ENCODE results near the gene DUS4L. TPM values are rescaled to one million over a fixed set of nuclear protein-coding genes. Genes with fewer than 3 reads are reported as not detected.

The DUS4L gene
- total RNA-seq, 1 experiment from 2014 or later, result 20.9 TPM

DNA sequence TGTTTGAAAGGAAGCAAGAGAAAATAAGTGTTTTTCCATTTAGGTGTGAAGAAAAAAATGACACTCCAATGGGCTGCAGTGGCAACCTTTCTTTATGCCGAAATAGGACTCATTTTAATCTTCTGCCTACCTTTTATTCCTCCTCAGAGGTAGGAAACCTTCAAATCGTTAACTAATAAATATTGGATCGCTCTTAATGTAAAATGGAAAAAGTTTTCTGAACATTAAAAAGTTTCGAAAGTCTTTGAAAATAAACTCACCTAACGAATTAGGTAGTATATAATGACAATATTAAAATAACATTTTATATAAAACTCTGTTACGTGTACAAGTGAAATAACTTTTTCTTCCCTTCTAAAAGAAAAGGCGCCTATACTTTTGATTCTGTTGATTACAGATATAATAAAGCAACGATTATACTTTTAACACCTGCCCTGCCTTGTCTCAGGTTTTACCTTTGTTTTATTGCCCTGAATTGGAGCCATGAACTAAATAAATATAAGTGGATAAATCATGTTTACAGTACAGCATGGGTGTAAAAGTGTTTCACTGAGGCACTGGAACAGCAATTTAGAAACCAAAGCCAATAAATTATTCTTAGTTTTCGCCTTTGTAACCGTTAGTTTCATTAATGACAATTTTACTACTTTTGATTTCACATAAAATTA, 17.1 kb downstream of the DUS4L start:
- no peak for DNase-seq (ENCODE audit: low read depth)

DNA sequence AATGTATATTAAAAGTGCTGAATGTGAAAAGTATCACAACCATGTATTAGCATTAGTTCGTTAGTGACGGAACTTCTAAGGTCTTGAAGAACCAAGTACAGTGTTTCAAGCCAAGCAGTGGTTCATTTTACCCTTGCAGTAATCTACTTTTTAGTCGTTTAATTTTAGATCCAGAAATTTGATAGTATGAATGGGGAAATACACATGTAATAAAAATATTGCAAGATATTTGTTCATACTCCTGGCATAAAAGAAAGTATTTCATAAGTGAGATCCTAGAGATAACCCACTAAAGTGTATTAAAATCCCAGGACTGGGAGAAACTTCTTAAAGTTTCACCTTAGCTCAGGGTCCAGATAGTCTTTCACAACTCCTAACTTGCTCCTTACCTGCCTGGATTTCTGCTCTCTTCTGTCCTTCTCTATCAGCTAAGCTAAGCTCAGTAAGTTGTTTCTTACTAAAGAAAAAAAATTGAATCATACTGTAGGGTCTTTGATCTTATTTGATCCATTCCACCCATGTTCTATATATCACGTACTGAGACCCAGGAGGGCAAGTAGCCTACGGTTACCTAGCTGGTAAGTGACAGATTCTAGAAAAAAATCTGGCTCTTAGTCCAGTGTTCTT, 17.7 kb downstream of the DUS4L start:
- no peak for DNase-seq (ENCODE audit: low read depth)

DNA sequence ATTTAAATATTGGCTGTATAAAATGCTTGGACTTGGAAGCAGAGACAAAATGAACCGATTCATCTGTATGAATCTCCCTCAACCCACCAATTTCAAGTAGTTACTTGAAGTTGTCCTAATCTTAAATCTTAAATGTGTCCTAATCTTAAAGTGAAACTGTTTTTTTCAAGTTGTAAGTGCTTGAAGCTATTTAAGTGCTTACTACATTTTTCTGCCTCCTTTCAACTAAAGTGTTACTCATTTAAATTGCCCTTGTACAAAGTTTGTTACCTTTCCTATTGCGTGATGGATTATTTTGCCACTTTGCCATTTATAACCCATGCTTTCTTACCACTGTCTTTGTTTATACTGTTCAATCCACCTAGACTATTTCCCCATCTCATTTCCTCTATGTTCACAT, 19.1 kb downstream of the DUS4L start:
- no peak for DNase-seq (ENCODE audit: low read depth)

DNA sequence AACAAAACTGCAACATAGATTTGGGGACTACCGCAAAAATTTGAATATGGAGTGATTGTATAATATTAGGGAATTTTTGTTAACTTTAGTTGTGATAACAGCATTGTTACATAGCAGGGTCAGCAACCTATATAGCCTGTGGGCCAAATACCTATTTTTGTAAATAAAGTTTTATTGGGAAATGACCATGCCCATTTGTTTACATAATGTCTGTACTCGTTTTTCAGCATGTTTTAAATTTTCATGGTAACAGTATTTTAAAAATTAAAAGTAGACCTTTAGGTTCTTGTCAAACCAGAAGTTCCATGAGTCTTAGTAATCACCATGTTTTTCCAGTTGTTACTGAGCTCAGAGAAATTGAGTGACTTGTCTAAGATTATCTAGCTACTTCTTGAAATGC, 20.9 kb downstream of the DUS4L start:
- DNase-seq (ENCODE audit: low read depth), result no peak

DNA sequence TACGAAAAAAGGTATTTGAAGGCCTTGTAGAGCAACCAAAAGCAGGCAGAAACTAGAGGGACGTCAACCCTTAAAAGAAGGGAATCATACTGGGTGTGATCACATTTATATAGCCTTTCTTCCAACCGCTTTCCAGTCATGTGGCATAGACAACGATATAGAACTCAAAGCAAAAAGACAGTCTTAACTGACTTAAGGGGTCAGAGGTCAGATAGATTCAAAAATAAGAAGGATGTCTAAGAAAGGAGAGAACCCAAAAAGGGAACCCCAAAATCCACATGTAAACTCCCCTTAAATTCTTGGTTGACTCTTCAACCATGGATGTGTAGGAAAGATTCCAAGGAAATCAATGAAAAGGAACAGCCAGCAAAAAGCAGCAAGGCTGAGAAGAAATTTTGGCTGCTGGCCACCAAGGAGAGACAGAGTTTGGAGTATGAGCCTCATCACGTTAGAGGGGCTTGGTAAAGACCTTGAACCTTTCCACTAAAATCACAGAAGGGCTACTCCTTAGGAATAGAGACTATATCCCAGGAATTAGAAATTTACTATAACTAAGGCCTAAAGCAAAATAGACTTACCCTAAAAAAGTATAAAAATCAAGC, 24.9 kb downstream of the DUS4L start:
- no peak for DNase-seq (ENCODE audit: low read depth)

DNA sequence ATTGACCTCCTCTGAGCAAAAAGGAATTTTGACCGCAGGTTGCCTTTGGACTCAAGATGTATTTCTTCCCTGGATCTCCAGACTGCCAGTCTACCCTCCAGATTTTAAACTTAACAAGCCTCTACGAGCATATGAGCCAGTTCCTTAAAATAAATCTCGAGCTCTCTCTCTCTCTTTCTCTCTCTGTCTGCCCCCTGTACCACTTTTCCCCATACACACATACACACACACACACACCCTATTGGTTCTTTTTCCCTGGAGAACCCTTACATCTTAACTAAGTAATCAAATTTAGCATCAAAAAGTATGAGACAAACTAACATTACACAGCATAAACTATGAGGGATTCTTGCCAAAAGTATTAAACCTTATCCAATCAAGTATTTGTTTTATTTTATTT, 27.6 kb downstream of the DUS4L start:
- no peak for DNase-seq (ENCODE audit: low read depth)

DNA sequence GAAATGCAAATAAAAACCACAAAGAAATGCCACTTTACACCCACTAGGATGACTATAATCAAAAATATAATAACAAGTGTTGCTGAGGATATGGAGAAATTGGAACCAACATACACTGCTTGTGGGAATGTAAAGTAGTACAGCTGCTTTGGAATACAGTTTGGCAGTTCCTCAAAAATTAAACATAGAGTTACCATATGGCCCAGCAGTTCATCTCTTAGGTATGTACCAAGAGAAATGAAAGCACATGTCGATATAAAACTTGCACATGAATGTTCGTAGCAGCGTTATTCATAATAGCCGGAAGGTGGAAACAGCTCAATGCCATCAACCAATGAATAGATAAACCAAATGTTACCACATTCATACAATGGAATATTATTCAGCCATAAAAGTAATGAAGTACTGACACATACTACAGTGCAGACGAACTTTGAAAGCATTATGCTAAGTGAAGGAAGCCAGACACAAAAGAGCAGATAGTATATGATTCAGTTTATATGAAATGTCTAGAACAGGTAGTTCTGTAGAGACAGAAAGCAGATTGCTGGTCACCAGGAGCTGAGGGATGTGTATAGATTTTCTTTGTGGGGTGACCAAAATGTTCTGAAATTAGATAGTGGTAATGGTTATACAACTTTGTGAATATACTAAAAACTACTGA, 28.7 kb downstream of the DUS4L start:
- DNase-seq (ENCODE audit: low read depth), result no peak

DNA sequence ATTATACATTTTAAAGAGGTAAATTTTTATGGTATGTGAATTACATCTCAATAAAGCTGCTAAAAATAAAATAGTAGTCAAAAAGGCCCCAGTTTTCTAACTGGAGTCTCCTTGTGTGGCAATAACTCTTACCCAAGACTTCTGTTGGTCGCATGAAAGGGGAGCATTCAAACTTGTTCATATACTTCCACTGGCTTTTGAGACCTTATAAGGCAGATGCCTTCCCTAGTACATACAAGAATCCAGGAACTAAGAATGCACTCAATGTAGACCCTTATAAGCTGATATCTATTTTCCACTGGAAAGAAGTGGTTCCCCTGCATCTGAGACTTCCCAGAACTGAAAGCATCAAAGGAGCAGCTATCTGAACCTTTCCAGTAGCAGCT, 29.2 kb downstream of the DUS4L start:
- DNase-seq (ENCODE audit: low read depth), result no peak

DNA sequence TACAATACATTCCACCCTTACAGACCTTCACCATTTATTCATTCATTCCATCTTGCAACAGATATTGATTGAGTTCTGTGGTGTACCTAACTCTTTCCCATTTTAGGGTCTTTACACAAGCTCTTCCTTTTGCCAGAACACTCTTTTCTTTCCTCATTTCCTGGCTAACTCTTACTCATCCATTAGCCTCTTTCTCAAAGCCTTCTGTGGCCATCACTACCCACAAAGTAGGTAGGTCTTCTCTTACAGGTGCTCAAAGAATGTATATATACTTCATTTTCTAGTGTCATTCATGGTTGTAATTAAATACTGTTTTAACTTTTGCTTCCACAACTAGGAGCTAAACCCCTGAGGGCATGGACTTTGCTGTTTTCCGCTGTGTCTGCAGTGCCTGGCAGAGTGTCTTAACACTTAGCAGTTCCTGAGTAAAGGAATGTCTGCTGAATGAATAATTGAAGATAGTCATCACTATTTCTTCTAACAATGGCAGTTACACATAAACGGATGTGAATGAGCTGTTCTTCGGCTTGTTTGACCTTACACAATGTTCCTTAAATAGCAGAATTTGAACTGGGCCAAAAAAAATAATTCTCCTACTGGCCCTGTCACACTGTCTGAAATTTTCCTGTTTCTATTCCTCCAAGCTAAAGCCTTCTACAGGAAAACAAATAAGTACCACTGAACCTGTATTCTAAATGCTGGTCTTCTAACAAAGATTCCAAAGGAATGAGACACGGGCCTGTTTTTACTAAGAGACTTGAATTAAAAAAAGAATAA, 31.4 kb downstream of the DUS4L start:
- peak; percentile 84 for DNase-seq (ENCODE audit: low read depth)

DNA sequence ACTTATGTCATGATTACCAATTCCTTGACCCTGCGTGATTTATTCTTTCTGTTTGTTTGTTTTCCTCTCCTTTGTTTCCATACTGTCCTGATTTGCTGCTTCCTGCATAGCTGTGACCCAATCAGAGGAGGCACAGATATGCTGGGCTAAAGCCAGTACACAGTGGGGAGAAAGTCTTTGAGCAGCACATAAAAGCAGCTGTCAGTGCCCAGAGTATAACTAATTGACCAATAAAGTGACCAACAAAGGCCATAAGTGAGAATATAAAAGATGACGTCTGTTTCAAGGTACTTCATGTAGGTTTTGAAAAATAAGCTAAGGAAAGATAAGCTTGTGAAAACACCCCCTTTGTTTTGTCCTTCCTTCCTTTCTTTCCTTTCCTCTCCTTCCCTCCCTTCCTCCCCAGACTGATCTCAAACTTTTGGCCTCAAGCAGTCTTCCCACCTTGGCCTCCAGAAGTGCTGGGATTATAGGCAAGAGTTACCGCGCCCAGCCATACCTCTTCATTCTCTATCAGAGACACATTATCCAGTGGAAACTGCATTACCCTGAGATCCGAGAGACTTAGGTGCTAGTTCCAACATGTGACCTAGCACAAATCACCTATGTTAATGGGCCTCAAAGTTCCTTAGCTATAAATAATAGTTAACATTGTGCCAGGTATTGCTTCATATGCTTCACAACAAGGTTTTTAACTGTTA, 33.3 kb downstream of the DUS4L start:
- DNase-seq (ENCODE audit: low read depth), result no peak

DNA sequence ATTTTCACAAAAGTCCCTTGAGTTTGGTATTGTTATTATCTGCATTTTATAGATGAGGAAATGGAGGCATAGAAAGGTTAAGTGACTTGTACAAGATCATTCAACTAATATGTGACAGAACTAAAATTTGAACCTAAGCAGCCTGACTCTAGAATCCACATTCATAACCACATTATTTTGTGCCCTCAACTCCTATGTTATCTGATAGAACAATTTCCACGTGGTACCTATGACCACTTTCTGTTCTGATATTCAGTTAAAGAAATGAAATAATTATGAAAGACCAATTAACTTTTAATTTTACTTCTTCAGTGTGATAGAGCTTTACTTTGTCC, 33.8 kb downstream of the DUS4L start:
- no peak for DNase-seq (ENCODE audit: low read depth)

DNA sequence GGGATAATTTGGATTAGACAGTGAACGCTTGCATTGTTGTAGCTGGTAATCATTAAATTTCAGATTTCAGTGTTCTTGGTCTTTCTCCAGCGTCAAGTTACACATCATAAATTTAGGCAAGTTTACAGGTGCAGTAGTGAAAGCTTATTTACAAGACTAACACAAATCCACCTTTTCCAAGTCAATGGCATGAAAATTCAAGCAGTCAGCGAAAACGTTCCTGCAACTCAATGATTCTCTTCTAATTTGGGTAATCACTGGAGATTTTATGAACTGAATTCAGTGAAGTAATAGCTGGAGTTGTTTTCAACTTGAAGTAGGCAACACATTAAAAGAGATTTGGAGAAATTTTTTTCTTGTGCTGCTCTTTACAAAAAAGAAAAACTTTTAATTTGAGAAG, 34.2 kb downstream of the DUS4L start:
- no peak for DNase-seq (ENCODE audit: low read depth)

DNA sequence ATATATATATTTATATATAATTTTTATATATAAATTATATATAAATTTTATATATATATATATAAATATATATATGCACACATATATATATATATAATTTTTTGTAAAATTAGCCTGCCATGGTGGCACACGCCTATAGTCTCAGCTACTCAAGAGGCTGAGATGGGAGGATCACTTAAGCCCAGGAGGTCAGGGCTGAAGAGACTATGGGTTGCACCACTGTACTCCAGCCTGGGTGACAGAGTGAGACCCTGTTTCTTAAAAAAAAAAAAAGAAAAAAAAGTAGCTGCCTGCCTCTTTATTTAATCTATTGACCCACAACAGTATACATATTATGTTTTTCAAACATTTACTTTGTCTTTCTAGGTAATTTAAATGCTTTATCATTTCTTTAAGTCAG, 35.5 kb downstream of the DUS4L start:
- DNase-seq (ENCODE audit: low read depth), result no peak

DNA sequence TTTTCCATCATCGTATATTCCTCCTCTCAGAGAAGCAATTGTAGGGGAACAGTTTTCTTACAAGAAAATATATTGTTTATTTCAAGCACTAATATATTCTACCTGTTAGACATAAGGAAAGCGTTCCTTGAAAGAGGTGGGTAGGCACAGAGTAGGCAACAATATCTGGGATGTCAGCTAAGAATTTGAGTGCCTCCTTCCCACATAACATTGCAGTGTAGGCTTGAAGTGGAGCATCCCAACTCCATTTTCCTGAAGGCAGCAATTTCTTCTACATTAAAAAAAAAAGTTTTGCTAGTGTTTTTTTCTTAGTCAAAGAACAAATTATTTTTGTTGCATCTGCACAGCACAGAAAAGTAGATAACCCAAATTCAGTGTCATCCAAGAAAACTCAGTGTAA, 37.0 kb downstream of the DUS4L start:
- no peak for DNase-seq (ENCODE audit: low read depth)

DNA sequence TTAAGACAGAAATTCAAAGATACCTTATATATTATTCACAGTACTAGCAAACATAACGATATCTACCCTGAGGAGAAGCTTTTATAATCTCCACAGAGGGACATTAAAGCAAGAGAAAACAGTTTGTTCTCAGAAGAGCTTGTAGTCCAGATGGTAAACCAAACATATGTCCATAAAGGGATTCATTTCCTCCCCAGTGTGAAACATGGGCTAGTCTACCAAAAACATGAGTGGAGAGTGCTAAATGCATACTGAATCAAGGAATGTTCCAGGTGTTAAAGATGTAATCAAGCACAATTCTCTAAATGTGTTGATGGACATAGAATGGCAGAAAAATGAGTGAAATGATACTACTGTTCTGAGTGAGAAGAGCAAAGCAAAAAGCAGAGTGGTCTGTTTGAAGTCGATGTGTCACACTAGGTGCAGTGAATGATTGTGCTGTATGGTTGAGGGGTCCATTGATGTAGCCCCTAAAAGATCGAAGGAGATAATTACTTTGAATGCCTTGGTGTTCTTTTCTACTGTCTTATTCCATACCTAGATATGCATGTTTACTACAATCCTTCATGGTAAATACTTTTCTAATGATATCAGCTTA, 41.5 kb downstream of the DUS4L start:
- DNase-seq (ENCODE audit: low read depth), result no peak

DNA sequence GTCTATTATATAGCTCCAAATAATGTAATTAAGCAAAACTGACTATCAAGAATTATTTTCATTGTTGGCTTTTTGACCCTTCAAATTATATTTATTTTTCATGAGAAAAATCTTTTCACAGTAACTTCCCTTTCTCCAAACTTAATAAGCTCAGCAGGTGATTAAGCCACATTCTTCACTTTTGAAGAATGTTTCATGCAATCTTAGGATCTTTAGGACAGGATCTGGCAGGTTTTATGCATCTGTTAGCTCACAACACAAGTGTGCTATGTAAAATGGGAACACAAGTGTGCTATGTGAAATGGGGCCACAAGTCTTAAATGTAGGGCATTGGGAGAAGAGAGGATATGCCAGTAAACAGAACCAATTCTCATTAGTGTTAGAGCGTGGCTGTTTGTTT, 42.5 kb downstream of the DUS4L start:
- no peak for DNase-seq (ENCODE audit: low read depth)

DNA sequence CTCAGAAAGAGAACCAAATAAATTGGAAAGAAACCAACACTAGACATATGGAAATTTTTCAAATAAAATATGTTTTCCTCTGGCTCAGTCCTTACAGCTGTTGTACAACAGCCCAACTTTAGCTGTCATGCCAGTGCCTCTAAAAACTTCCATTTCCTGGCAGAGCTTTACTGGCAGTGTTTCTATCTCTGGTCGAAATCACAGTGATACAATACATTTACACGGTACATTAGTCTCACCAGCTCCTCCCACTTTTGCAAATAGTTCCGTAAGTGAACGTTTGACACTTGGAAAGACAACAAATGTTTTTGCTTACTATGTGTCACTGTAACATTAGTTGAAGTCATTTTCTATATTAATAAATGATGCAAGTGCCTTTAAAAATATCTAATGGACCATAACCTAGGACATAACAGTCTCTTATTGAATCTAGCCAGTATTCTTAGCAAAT, 46.1 kb downstream of the DUS4L start:
- no peak for DNase-seq (ENCODE audit: low read depth)

DNA sequence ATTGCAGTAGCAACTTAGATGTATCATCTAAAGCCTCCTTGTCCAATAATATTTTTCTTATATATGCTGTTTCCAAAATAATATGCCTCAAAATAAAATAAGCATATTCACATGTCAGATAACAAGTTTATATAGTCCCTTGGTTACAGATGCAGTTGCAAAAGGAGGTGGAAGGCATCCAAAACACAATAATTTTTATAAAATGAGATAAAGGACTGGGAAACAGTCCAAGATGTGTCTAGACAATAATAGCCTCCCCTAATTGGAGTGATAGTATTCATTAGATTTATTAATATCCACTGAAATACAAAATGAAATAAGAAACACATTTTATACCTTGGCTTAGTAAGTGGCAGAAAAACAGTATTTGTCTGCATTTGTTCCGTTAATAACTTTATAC, 46.6 kb downstream of the DUS4L start:
- no peak for DNase-seq (ENCODE audit: low read depth)

DNA sequence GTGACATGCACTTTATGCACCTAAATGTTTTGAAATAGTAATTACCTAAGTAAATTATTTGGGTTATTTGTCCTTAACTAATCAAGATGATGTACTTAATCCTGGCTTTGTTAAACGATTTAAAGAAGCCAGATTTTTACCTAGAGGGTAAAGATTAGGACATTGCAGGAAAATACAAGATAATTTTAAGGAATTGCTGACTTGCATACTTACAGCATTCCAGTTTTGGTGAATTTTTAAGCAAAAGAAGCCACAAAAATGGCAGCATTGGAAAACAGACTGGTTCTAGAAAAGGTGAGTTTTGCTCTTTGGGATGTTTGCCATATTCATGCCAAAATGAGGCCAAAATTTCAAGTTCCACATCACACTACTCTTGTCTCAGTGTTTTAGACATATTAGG, 49.7 kb downstream of the DUS4L start:
- DNase-seq (ENCODE audit: low read depth), result no peak

DNA sequence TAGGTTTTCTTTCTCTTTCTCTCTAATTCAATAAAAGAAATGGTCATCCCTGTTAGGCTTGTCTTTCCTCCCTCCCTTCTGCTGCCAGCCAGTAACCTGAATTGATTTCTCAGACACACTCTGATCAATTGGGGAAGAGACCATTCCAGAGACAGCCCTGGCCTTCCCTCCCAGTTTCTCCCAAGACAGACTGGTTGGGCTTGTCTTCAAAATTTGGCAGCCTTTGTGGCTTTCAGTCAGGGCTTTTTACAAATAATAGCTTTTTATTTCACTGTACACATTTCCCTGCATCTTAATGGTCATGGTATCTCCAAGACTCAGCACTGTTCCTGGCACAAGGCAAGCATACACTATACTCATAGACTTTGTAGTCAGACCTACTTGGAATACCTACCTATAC, 50.2 kb downstream of the DUS4L start:
- DNase-seq (ENCODE audit: low read depth), result no peak

DNA sequence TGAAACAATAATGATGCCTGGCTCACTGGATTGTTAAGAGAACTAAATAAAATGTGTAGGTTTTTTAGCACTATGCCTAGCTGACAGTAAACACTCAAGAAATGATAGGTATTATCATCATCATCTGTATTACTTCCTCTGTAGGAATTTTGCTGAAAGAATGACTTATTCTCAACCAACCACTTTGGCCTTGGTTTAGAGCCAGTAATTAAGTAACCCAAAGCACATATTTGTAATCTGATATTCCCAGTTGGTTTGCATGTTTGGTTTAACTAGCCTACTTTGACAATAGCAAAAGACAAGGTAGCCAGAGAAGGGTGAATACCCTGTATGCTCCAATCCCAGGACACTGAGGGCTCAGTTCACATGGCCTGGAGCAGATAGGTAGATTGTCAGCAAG, 50.7 kb downstream of the DUS4L start:
- DNase-seq (ENCODE audit: low read depth), result peak; percentile 46

All from Daoy (cell line).